CD14-positive monocyte (primary cell): Measurements from ENCODE around the gene CCT2. TPM values are rescaled to one million over a fixed set of nuclear protein-coding genes. Genes with fewer than 3 reads are reported as not detected.
A peak's percentile ranks its signal among the peaks of the same experiment; 100 is the strongest.

Experiments used
- DNase-seq, 3 donors: peaks; one replicate each; pipeline ENCODE4 v3.0.0-alpha.2; 2011 to 2022
- H2AFZ ChIP-seq: 2 replicates; pipeline ENCODE4 v1.6.0; 2012; ENCODE audit warnings: mild to moderate bottlenecking, low read depth, low read length, inconsistent platforms; ENCODE audit not compliant: insufficient read depth, poor library complexity, severe bottlenecking
- H3K27ac ChIP-seq, 2 donors: 1 replicate in 1 of 2; 2 replicates in 1 of 2; pipeline ENCODE4 v1.5.1; 2012 to 2013; ENCODE audit warnings: low read length in 2 of 2, control low read depth in 1 of 2, inconsistent platforms in 1 of 2, low read depth in 1 of 2, mild to moderate bottlenecking in 1 of 2
- H3K27me3 ChIP-seq, 2 donors: one replicate each; pipeline versions ENCODE4 v1.6.0 to v1.6.1; 2011 to 2013; ENCODE audit warnings: low read length in 2 of 2; ENCODE audit not compliant: control insufficient read depth in 2 of 2, insufficient read depth in 2 of 2
- H3K36me3 ChIP-seq, 2 donors: replicated peaks in 1 of 2; 1 replicate in 1 of 2; 2 replicates in 1 of 2; pipeline versions ENCODE4 v1.5.1 to v1.6.1; 2012 to 2013; ENCODE audit warnings: low read length in 2 of 2, control low read depth in 1 of 2, inconsistent platforms in 1 of 2, mild to moderate bottlenecking in 1 of 2; ENCODE audit not compliant: insufficient read depth in 2 of 2, control insufficient read depth in 1 of 2
- H3K4me1 ChIP-seq, 2 donors: 1 replicate in 1 of 2; 2 replicates in 1 of 2; pipeline versions ENCODE4 v1.5.1 to v1.6.1; 2012 to 2013; ENCODE audit warnings: low read length in 2 of 2, control low read depth in 1 of 2, inconsistent platforms in 1 of 2, mild to moderate bottlenecking in 1 of 2, moderate library complexity in 1 of 2; ENCODE audit not compliant: insufficient read depth in 2 of 2, control insufficient read depth in 1 of 2
- H3K4me2 ChIP-seq: replicated peaks from 2 replicates; pipeline ENCODE3; 2012; ENCODE audit warnings: low read length, moderate library complexity, mild to moderate bottlenecking; ENCODE audit not compliant: poor library complexity, severe bottlenecking; ENCODE audit errors: extremely low read depth
- H3K4me3 ChIP-seq, 3 experiments: fragments of 200-600 bp in 1 of 3; sonication (generic) in 1 of 3; replicated peaks in 1 of 3; 1 replicate in 2 of 3; 2 replicates in 1 of 3; pipeline ENCODE4 v1.5.1; 2011 to 2013; ENCODE audit warnings: low read length in 3 of 3, mild to moderate bottlenecking in 3 of 3, control low read depth in 2 of 3, low read depth in 2 of 3, inconsistent platforms in 1 of 3, moderate library complexity in 1 of 3
- H3K79me2 ChIP-seq: 2 replicates; pipeline ENCODE4 v1.6.0; 2012; ENCODE audit warnings: mild to moderate bottlenecking, control low read depth, inconsistent platforms, low read length, moderate library complexity; ENCODE audit not compliant: insufficient read depth
- H3K9ac ChIP-seq: 2 replicates; pipeline ENCODE4 v1.6.0; 2017; ENCODE audit warnings: low read length, mild to moderate bottlenecking; ENCODE audit not compliant: insufficient read depth, poor library complexity, severe bottlenecking
- H3K9me3 ChIP-seq, 2 donors: replicated peaks in 1 of 2; 1 replicate in 1 of 2; 2 replicates in 1 of 2; pipeline versions ENCODE4 v1.5.1 to v1.6.1; 2012 to 2013; ENCODE audit warnings: low read length in 2 of 2, control low read depth in 1 of 2; ENCODE audit not compliant: control insufficient read depth in 1 of 2, insufficient read depth in 1 of 2
- H4K20me1 ChIP-seq: 2 replicates; pipeline ENCODE4 v1.6.0; 2012; ENCODE audit warnings: mild to moderate bottlenecking, low read length, control low read depth, moderate library complexity; ENCODE audit not compliant: insufficient read depth
- H3K27ac Mint-ChIP-seq, 7 donors: one replicate each; pipeline ENCODE4 v1.8.0; 2020; ENCODE audit warnings: mild to moderate bottlenecking in 7 of 7, mixed read lengths in 7 of 7, moderate library complexity in 6 of 7, inconsistent platforms in 2 of 7
- H3K27me3 Mint-ChIP-seq, 3 donors: one replicate each; pipeline ENCODE4 v1.8.0; 2021 to 2022; ENCODE audit warnings: low read depth in 3 of 3, mild to moderate bottlenecking in 3 of 3, mixed read lengths in 3 of 3, moderate library complexity in 3 of 3, inconsistent platforms in 1 of 3
- H3K36me3 Mint-ChIP-seq, 2 donors: one replicate each; pipeline ENCODE4 v1.8.0; 2020; ENCODE audit warnings: mixed read lengths in 2 of 2, inconsistent platforms in 1 of 2, mild to moderate bottlenecking in 1 of 2
- H3K4me1 Mint-ChIP-seq: one replicate; pipeline ENCODE4 v1.8.0; 2020; ENCODE audit warnings: mild to moderate bottlenecking, mixed read lengths
- H3K4me3 Mint-ChIP-seq, 2 donors: one replicate each; pipeline ENCODE4 v1.8.0; 2020; ENCODE audit warnings: mild to moderate bottlenecking in 2 of 2, mixed read lengths in 2 of 2, moderate library complexity in 1 of 2
- H3K9me3 Mint-ChIP-seq, 7 donors: one replicate each; pipeline ENCODE4 v1.8.0; 2020 to 2022; ENCODE audit warnings: mixed read lengths in 7 of 7, mild to moderate bottlenecking in 6 of 7, moderate library complexity in 6 of 7, inconsistent platforms in 2 of 7
- CTCF ChIP-seq: fragments of 200-600 bp; IDR thresholded peaks from one replicate; pipeline ENCODE4 v1.8.0; 2022; ENCODE audit warnings: antibody characterized with exemption, mild to moderate bottlenecking
- WGBS: methylation state at CpG from one replicate; pipeline ENCODE4 v1.1.5; 2013; ENCODE audit warnings: missing lambda C conversion rate; ENCODE audit not compliant: insufficient coverage; 5-methylcytosine and 5-hydroxymethylcytosine counted together
- intact Hi-C, 2 donors: fragments of 100-400 bp; cut with micrococcal nuclease; formaldehyde crosslinking; loops; one replicate each; pipeline versions ENCODE4 v1.15.0 to v1.15.1; 2023
- polyA plus RNA-seq, 3 donors: library from polyadenylated mRNA; depleted of rRNA in 1 of 3; unstranded in 2 of 3; stranded (reverse) in 1 of 3; fragments of 300-500 nt in 2 of 3; fragments of >200 nt in 1 of 3; fragmentation: Illumina TruSeq in 2 of 3; gene quantifications; 1 replicate in 2 of 3; 2 replicates in 1 of 3; pipeline ENCODE4 v1.2.3, GENCODE V29; 2012 to 2021

Gene CCT2
- polyA plus RNA-seq, 3 donors, result 39.8 to 87.4 (median 63.3) TPM

- H3K9me3 Mint-ChIP-seq, result no peaks in the 10 kb centered on the region
- intact Hi-C loops, result no loop called here
- Histone ChIP-seq H3K27ac (no peak overlapping the region), H3K4me3 (no peak overlapping the region), H4K20me1 (no peaks in the 10 kb centered on the region), H3K4me2 (no peak overlapping the region), H3K4me1 (no peaks in the 10 kb centered on the region), H3K79me2 (no peaks in the 10 kb centered on the region), H3K9ac (no peak overlapping the region), H3K36me3 (peaks cover 36 to 81% of the 10 kb centered on the region in 2 donors), H3K9me3 (no peaks in the 10 kb centered on the region), H2AFZ (no peak overlapping the region), H3K27me3 (no peaks in the 10 kb centered on the region)
- H3K27me3 Mint-ChIP-seq, result peaks cover 0 to 2% (median 0%) of the 10 kb centered on the region in 3 donors
- H3K27ac Mint-ChIP-seq, result peak overlapping the region in 1 of 7 donors; percentile 24
- no CpG with 5 or more reads among the region's 4 CpGs for WGBS
- TF ChIP-seq CTCF, result no peak
- peaks cover 43 to 60% of the 10 kb centered on the region in 2 donors for H3K36me3 Mint-ChIP-seq
- no peak overlapping the region for H3K4me3 Mint-ChIP-seq
- no peak for DNase-seq
- H3K4me1 Mint-ChIP-seq, result no peaks in the 10 kb centered on the region
These were observed 16.0 kb upstream of the CCT2 start for GRCh38 chr12:69569236-69569635.

- intact Hi-C loops, result loop anchor here (5.0 to 10.0 kb wide), 2 partner anchors 215 to 278 kb away; partner anchors contain the start of gene YEATS4 (in 1 of the 2)
- WGBS, result 100% methylated on average over 1 of the region's 10 CpGs
- TF ChIP-seq CTCF, result no peak
- Mint-ChIP-seq H3K4me3 (no peak overlapping the region), H3K4me1 (no peaks in the 10 kb centered on the region), H3K9me3 (no peaks in the 10 kb centered on the region), H3K36me3 (peaks cover 52 to 68% of the 10 kb centered on the region in 2 donors), H3K27ac (no peak overlapping the region), H3K27me3 (peaks cover 0 to 2% (median 0%) of the 10 kb centered on the region in 3 donors)
- Histone ChIP-seq H3K9ac (no peak overlapping the region), H3K27ac (no peak overlapping the region), H2AFZ (no peak overlapping the region), H4K20me1 (no peaks in the 10 kb centered on the region), H3K4me1 (no peaks in the 10 kb centered on the region), H3K36me3 (peaks cover 44 to 81% of the 10 kb centered on the region in 2 donors), H3K79me2 (no peaks in the 10 kb centered on the region), H3K4me2 (no peak overlapping the region), H3K9me3 (no peaks in the 10 kb centered on the region), H3K4me3 (no peak overlapping the region), H3K27me3 (no peaks in the 10 kb centered on the region)
- no peak for DNase-seq
These were observed 15.2 kb upstream of the CCT2 start for GRCh38 chr12:69570000-69570516.
